T follicular helper cell (primary cell): Measurements from ENCODE around the gene RAD51B.

Source experiments
- DNase-seq: peaks from one replicate; pipeline ENCODE4 v3.0.0-alpha.2; 2020; ENCODE audit warnings: low read depth

Gene RAD51B

GRCh38 chr14:68444449-68445168, 625.0 kb downstream of the RAD51B start:
- no peak for DNase-seq

- DNase-seq: no peak
Observed at GRCh38 chr14:68446243-68447040, 626.9 kb downstream of the RAD51B start.

GRCh38 chr14:68447581-68448251, 628.1 kb downstream of the RAD51B start:
- no peak for DNase-seq

GRCh38 chr14:68448252-68448902, 628.8 kb downstream of the RAD51B start:
- no peak for DNase-seq

- DNase-seq: no peak
Observed at GRCh38 chr14:68449561-68450181, 630.1 kb downstream of the RAD51B start.

GRCh38 chr14:68450391-68451120, 631.0 kb downstream of the RAD51B start:
- DNase-seq: no peak

- DNase-seq: no peak
Observed at GRCh38 chr14:68451696-68452373, 632.3 kb downstream of the RAD51B start.

GRCh38 chr14:68458253-68458652, 638.7 kb downstream of the RAD51B start:
- DNase-seq: no peak

GRCh38 chr14:68458840-68459469, 639.4 kb downstream of the RAD51B start:
- no peak for DNase-seq

GRCh38 chr14:68459480-68460136, 640.0 kb downstream of the RAD51B start:
- DNase-seq: no peak

GRCh38 chr14:68460541-68460940, 641.0 kb downstream of the RAD51B start:
- no peak for DNase-seq

GRCh38 chr14:68461086-68461485, 641.5 kb downstream of the RAD51B start:
- no peak for DNase-seq

- no peak for DNase-seq
Observed at GRCh38 chr14:68462683-68463082, 643.1 kb downstream of the RAD51B start.

GRCh38 chr14:68463299-68463698, 643.7 kb downstream of the RAD51B start:
- DNase-seq: no peak

- no peak for DNase-seq
Observed at GRCh38 chr14:68463705-68464374, 644.3 kb downstream of the RAD51B start.

- DNase-seq: no peak
Observed at GRCh38 chr14:68464711-68465110, 645.1 kb downstream of the RAD51B start.

GRCh38 chr14:68466491-68466977, 647.0 kb downstream of the RAD51B start:
- no peak for DNase-seq

- no peak for DNase-seq
Observed at GRCh38 chr14:68467425-68467824, 647.8 kb downstream of the RAD51B start.
